Panc1 (cell line): Measurements from ENCODE around the gene BCL11B.

ENCODE experiments used
- CTCF ChIP-seq: fragments of 450-650 bp; IDR thresholded peaks from 2 replicates; pipeline ENCODE4 v1.5.1; 2017; ENCODE audit warnings: mild to moderate bottlenecking
- POLR2AphosphoS5 ChIP-seq: IDR thresholded peaks from 2 replicates; pipeline ENCODE4 v1.6.1; 2012; ENCODE audit warnings: mild to moderate bottlenecking, low read depth, low read length, moderate library complexity
- REST ChIP-seq, 2 experiments: IDR thresholded peaks; 2 replicates each; pipeline ENCODE4 v1.6.1; 2011 to 2012; ENCODE audit warnings: low read depth in 2 of 2, control low read depth in 1 of 2, low read length in 1 of 2, mild to moderate bottlenecking in 1 of 2, moderate library complexity in 1 of 2; ENCODE audit not compliant: insufficient read depth in 1 of 2
- SIN3A ChIP-seq: IDR thresholded peaks from 2 replicates; pipeline ENCODE4 v1.6.1; 2012; ENCODE audit warnings: low read depth, mild to moderate bottlenecking, low read length, moderate library complexity, borderline replicate concordance; ENCODE audit not compliant: insufficient read depth
- TCF7L2 ChIP-seq: IDR thresholded peaks from 2 replicates; pipeline ENCODE4 v1.6.1; 2011; ENCODE audit warnings: mild to moderate bottlenecking, low read depth, low read length, inconsistent platforms

DNA sequence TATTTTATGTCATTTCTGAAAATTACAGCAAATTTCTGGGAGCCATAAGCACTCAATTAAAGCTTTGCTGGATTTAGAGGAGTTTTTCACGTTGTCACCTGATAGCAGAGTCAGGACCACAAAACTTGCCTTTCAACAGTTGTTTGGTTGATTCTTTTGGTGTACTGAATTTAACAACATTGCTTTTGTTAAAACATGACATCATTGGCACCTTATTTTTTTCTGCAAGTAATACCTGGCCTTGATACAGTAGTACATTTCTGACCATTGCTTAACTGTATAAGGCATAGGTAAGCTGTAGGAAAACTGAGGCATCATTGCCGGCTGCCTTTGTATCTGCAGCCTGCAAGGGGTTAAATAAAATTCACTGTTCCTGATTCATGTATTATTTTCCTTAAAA is 4.5 kb upstream of the BCL11B start:
- TF ChIP-seq SIN3A: no peak
- TF ChIP-seq CTCF: no peak
- no peak for TF ChIP-seq POLR2AphosphoS5
- TF ChIP-seq REST (IDR thresholded peaks at IDR 0.05; ENCODE audit: insufficient read depth in 1 of 2, low read depth in 2 of 2, low read length in 1 of 2): no peak
- TF ChIP-seq TCF7L2: no peak
